ENCODE measurements around the gene JAZF1. TPM values are rescaled to one million over a fixed set of nuclear protein-coding genes. Genes with fewer than 3 reads are reported as not detected.

The JAZF1 gene
- total and polyA plus RNA-seq, 2 of the 8 experiments (the other 6 are each of a cell fraction or from before 2014, with no cell fraction given): 2.6 to 21.8 TPM

DNA sequence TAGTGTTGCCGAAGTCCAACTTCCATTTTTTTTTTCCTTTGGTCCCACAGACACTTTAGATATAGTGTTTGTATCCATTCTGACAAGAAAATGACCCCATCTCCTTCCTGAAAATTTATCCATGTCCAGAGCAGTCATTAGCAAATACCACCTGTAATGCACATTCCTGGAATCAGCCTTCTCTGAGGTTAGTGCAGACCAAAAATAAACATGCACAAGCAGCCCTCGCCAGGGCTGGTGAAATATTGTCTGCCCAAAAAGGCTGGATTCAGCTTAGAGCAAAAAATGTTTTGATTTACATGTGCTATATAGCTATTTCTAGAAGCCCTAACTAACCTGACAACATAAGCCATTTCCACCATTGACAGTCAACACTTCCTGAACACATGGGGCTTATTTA lies 294.9 kb downstream of the JAZF1 start:
- Histone ChIP-seq H3K36me3 (ENCODE audit: control insufficient read depth in 2 of 4, insufficient read depth in 4 of 4, low read length in 3 of 4) (no peaks in the 10 kb centered on the region), H3K18ac (ENCODE audit: extremely low read depth, low read length) (no peak overlapping the region), H3K9me3 (ENCODE audit: insufficient read depth in 2 of 2, low read depth in 1 of 2, low read length in 1 of 2) (no peaks in the 10 kb centered on the region), H2BK12ac (ENCODE audit: low read depth, low read length) (no peak overlapping the region), H4K91ac (replicated peaks; ENCODE audit: insufficient read length, low read length) (no peak overlapping the region), H3K56ac (replicated peaks; ENCODE audit: insufficient read length, low read depth, low read length) (no peak overlapping the region), H4K20me1 (replicated peaks in 1 of 2; ENCODE audit: control insufficient read depth in 1 of 2, insufficient read depth in 2 of 2, low read length in 2 of 2) (no peaks in the 10 kb centered on the region), H3K27ac (ENCODE audit: low read depth, low read length) (no peak overlapping the region), H2BK120ac (replicated peaks; ENCODE audit: low read depth, low read length) (no peak overlapping the region), H4K8ac (ENCODE audit: extremely low read depth, insufficient read depth, low read length) (no peak overlapping the region), H3K27me3 (replicated peaks in 1 of 4; ENCODE audit: control insufficient read depth in 3 of 4, extremely low read depth in 1 of 4, insufficient read depth in 3 of 4, low read length in 3 of 4) (no peaks in the 10 kb centered on the region), H3K79me2 (ENCODE audit: control insufficient read depth in 1 of 2, insufficient read depth in 2 of 2, low read length in 2 of 2) (no peaks in the 10 kb centered on the region), H3K4me2 (ENCODE audit: insufficient read depth in 1 of 2, low read depth in 2 of 2, low read length in 2 of 2) (no peak overlapping the region), H3K4me1 (replicated peaks in 1 of 4; ENCODE audit: control insufficient read depth in 3 of 4, insufficient read depth in 4 of 4, low read length in 3 of 4) (peaks cover 0 to 7% (median 4%) of the 10 kb centered on the region in 4 experiments; a peak in 3 of 7 replicates), H4K5ac (ENCODE audit: insufficient read length, low read depth, low read length) (no peak overlapping the region), H2BK5ac (ENCODE audit: low read depth, low read length) (no peak overlapping the region), H3K4ac (replicated peaks; ENCODE audit: insufficient read length, low read depth, low read length) (no peak overlapping the region), H3K23ac (ENCODE audit: insufficient read length) (no peak overlapping the region), H2AK5ac (ENCODE audit: low read depth, low read length) (no peak overlapping the region), H3K79me1 (ENCODE audit: low read depth, low read length) (no peaks in the 10 kb centered on the region), H3K14ac (ENCODE audit: insufficient read length) (no peak overlapping the region), H3K23me2 (ENCODE audit: low read depth, low read length) (no peaks in the 10 kb centered on the region; the same call in 1 of the 2 replicates), H2BK15ac (ENCODE audit: low read length) (no peak overlapping the region), H3K9ac (replicated peaks in 1 of 4; ENCODE audit: extremely low read depth in 1 of 4, low read depth in 3 of 4, low read length in 3 of 4) (no peak overlapping the region), H3K4me3 (ENCODE audit: extremely low read depth in 1 of 4, insufficient read depth in 2 of 4, low read depth in 3 of 4, low read length in 4 of 4) (no peak overlapping the region), H2AFZ (ENCODE audit: low read length) (no peak overlapping the region), H2BK20ac (ENCODE audit: low read length) (no peak overlapping the region)
- POLR2A ChIA-PET (ENCODE audit: partially characterized antibody): no interaction called here
- TF ChIP-seq KDM5A (IDR thresholded peaks at IDR 0.05; ENCODE audit: low read length) (no peak), GABPA (IDR thresholded peaks at IDR 0.05; ENCODE audit: borderline replicate concordance, insufficient read depth, low read length) (no peak), POLR2A (IDR thresholded peaks at IDR 0.05; ENCODE audit: control extremely low read depth in 1 of 2, low read depth in 2 of 2, low read length in 2 of 2) (no peak), JUN (IDR thresholded peaks at IDR 0.05; ENCODE audit: low read depth, low read length) (no peak), CTBP2 (IDR thresholded peaks at IDR 0.05; ENCODE audit: borderline replicate concordance, insufficient read depth, insufficient read length, low read length) (no peak)
- TF ChIP-seq, protein P1, sequence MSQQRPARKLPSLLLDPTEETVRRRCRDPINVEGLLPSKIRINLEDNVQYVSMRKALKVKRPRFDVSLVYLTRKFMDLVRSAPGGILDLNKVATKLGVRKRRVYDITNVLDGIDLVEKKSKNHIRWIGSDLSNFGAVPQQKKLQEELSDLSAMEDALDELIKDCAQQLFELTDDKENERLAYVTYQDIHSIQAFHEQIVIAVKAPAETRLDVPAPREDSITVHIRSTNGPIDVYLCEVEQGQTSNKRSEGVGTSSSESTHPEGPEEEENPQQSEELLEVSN (IDR thresholded peaks at IDR 0.05): no peak
- CTCF ChIA-PET (ENCODE audit: partially characterized antibody): interaction anchor here (0.8 kb wide), 1 partner anchor 12 kb away, joined by 3 read pairs; no protein-coding TSS in a partner anchor
- FAIRE-seq: no peak
- no peak for DNase-seq (ENCODE audit: low read depth in 1 of 2, low spot score in 2 of 2)
- WGBS, 2 experiments (ENCODE audit: extremely low coverage in 1 of 2, insufficient coverage in 1 of 2, insufficient read length in 1 of 2, insufficient replicate concordance in 2 of 2, low coverage in 1 of 2, low lambda C conversion rate in 2 of 2, missing lambda C conversion rate in 1 of 2): 94% methylated on average over 2 of the region's 2 CpGs; no CpG with 5 or more reads in 1 of the 2 experiments

Measured in H1 (cell line).